Calu3 (cell line): Measurements from ENCODE around the gene VAMP5. TPM values are rescaled to one million over a fixed set of nuclear protein-coding genes. Genes with fewer than 3 reads are reported as not detected.

ENCODE experiments used
- BruUV-seq: library from RNA; stranded (reverse); fragments of 400-500 nt; replicated peaks from 2 replicates; lab custom pipeline; 2021; lab: Mats Ljungman, UMichigan
- CTCF ChIA-PET: fragments of 300-600 bp; sonication (Branson Sonifier 250); formaldehyde crosslinking; loops from one replicate; lab custom pipeline; 2022; ENCODE audit warnings: antibody characterized with exemption; lab: Charles Lee
- DNase-seq: peaks from one replicate; pipeline ENCODE4 v3.0.0; 2022
- H3K27ac Mint-ChIP-seq: one replicate; pipeline ENCODE4 v1.8.0; 2022; ENCODE audit warnings: mixed read lengths; ENCODE audit not compliant: unreplicated experiment
- H3K27me3 Mint-ChIP-seq: one replicate; pipeline ENCODE4 v1.8.0; 2022; ENCODE audit warnings: mixed read lengths; ENCODE audit not compliant: unreplicated experiment
- H3K36me3 Mint-ChIP-seq: one replicate; pipeline ENCODE4 v1.8.0; 2022; ENCODE audit warnings: mild to moderate bottlenecking, moderate library complexity, mixed read lengths; ENCODE audit not compliant: insufficient read depth, unreplicated experiment
- H3K4me1 Mint-ChIP-seq: one replicate; pipeline ENCODE4 v1.8.0; 2022; ENCODE audit warnings: mild to moderate bottlenecking, low read depth, mixed read lengths; ENCODE audit not compliant: unreplicated experiment
- H3K4me3 Mint-ChIP-seq: one replicate; pipeline ENCODE4 v1.8.0; 2022; ENCODE audit warnings: mild to moderate bottlenecking, low read depth, moderate library complexity, mixed read lengths; ENCODE audit not compliant: unreplicated experiment
- H3K9me3 Mint-ChIP-seq: one replicate; pipeline ENCODE4 v1.8.0; 2022; ENCODE audit warnings: low read depth, mixed read lengths; ENCODE audit not compliant: unreplicated experiment
- intact Hi-C: fragments of 100-400 bp; cut with micrococcal nuclease; formaldehyde crosslinking; loops from one replicate; pipeline ENCODE4 v1.10.0; 2022; ENCODE audit not compliant: unreplicated experiment
- total RNA-seq: library from RNA; stranded (reverse); gene quantifications from 2 replicates; pipeline ENCODE4 v1.2.3, GENCODE V29; 2022
- TF ChIP-seq, protein P1 (sequence below): fragments of 200-600 bp; IDR thresholded peaks from one replicate; pipeline ENCODE4 v1.8.0; 2022; ENCODE audit warnings: antibody characterized with exemption; ENCODE audit not compliant: unreplicated experiment

Gene VAMP5
- total RNA-seq, 1 experiment from 2014 or later, result 10.0 TPM

- H3K9me3 Mint-ChIP-seq, result no peaks in the 10 kb centered on the region
- peaks cover 24% of the 10 kb centered on the region for H3K36me3 Mint-ChIP-seq
- peak overlapping the region; percentile 87 for H3K27ac Mint-ChIP-seq
- TF ChIP-seq, protein P1, sequence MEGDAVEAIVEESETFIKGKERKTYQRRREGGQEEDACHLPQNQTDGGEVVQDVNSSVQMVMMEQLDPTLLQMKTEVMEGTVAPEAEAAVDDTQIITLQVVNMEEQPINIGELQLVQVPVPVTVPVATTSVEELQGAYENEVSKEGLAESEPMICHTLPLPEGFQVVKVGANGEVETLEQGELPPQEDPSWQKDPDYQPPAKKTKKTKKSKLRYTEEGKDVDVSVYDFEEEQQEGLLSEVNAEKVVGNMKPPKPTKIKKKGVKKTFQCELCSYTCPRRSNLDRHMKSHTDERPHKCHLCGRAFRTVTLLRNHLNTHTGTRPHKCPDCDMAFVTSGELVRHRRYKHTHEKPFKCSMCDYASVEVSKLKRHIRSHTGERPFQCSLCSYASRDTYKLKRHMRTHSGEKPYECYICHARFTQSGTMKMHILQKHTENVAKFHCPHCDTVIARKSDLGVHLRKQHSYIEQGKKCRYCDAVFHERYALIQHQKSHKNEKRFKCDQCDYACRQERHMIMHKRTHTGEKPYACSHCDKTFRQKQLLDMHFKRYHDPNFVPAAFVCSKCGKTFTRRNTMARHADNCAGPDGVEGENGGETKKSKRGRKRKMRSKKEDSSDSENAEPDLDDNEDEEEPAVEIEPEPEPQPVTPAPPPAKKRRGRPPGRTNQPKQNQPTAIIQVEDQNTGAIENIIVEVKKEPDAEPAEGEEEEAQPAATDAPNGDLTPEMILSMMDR, result no peak
- H3K4me3 Mint-ChIP-seq, result peak overlapping the region; percentile 90
- intact Hi-C loops, result no loop called here
- no peak for DNase-seq
- peaks cover 19% of the 10 kb centered on the region for H3K4me1 Mint-ChIP-seq
- H3K27me3 Mint-ChIP-seq, result no peaks in the 10 kb centered on the region
- TSS peak; percentile 36 for BruUV-seq
- CTCF ChIA-PET, result interaction anchor here (0.5 to 1.1 kb wide), 5 partner anchors 9 to 168 kb away, joined by 3 to 5 read pairs (median 3); partner anchors contain the start of genes CAPG and SH2D6
Measured at GRCh38 chr2:85560812-85561279, 23.4 kb upstream of the VAMP5 start.

GRCh38 chr2:85561280-85562212 lies 22.7 kb upstream of the VAMP5 start, which contains the start of gene GGCX:
Gene GGCX (minus strand): TSS chr2:85561493. CDS start chr2:85561428, 65 bp downstream.
- H3K4me3 Mint-ChIP-seq, result peak within 1 kb of the TSS; percentile 90
- TF ChIP-seq, protein P1, result no peak
- intact Hi-C loops, result no loop called here
- peak within 1 kb of the TSS; percentile 87 for H3K27ac Mint-ChIP-seq
- H3K36me3 Mint-ChIP-seq, result peaks cover 24% of the 10 kb centered on the region
- CTCF ChIA-PET, result interaction anchor here (0.7 to 1.6 kb wide), 6 partner anchors 9 to 152 kb away, joined by 3 to 5 read pairs (median 3); partner anchors contain the start of genes CAPG and SH2D6
- H3K9me3 Mint-ChIP-seq, result no peaks in the 10 kb centered on the region
- TSS peak; percentile 94 for BruUV-seq
- no peaks in the 10 kb centered on the region for H3K27me3 Mint-ChIP-seq
- DNase-seq, result peak; percentile 92
- H3K4me1 Mint-ChIP-seq, result peaks cover 19% of the 10 kb centered on the region

DNA sequence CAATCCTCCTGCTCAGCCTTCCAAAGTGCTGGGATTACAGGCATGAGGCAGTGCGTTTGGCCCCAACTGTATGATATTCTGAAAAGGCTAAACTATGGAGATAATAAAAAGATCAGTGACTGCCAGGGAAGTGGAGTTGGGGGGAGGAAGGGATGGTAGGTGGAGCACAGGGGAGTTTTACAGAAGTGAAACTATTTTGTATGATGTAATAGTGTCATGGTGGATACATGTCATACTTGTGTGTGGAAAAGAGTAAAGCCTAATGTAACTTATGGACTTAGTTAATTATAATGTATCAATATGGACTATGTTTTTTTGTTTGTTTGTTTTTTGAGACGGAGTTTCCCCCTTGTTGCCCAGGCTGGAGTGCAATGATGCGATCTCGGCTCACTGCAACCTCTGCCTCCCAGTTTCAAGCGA lies 20.1 kb upstream of the VAMP5 start:
- Mint-ChIP-seq H3K9me3 (no peaks in the 10 kb centered on the region), H3K27me3 (no peaks in the 10 kb centered on the region), H3K4me3 (no peak overlapping the region), H3K36me3 (peaks cover 19% of the 10 kb centered on the region), H3K27ac (no peak overlapping the region), H3K4me1 (peaks cover 18% of the 10 kb centered on the region)
- intact Hi-C loops, result no loop called here
- CTCF ChIA-PET, result no interaction called here
- no TSS peak for BruUV-seq
- TF ChIP-seq, protein P1, result no peak
- DNase-seq, result no peak

DNA sequence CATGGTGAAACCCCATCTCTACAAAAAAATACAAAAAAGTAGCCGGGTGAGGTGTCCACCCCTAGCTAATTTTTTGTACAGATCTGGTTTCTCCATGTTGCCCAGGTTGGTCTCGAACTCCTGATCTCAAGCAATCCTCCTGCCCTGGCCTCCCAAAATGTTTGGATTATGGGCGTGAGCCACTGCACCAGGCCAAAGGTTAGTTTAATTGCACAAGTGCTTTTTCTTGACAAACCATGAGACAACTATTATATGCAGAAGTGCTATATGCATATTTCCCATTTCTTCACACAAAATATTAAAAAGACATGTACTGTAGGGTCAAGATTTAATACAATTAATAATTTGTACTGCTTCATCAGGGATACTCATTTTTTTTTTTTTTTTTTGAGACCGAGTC lies 18.0 kb upstream of the VAMP5 start:
- H3K36me3 Mint-ChIP-seq, result peaks cover 7% of the 10 kb centered on the region
- H3K4me1 Mint-ChIP-seq, result no peaks in the 10 kb centered on the region
- no TSS peak for BruUV-seq
- H3K27ac Mint-ChIP-seq, result no peak overlapping the region
- TF ChIP-seq, protein P1, result no peak
- no peak overlapping the region for H3K4me3 Mint-ChIP-seq
- peaks cover 19% of the 10 kb centered on the region for H3K27me3 Mint-ChIP-seq
- CTCF ChIA-PET, result interaction anchor here (1.1 kb wide), 1 partner anchor 145 kb away, joined by 3 read pairs; no protein-coding TSS in a partner anchor
- no peak for DNase-seq
- intact Hi-C loops, result no loop called here
- no peaks in the 10 kb centered on the region for H3K9me3 Mint-ChIP-seq
